ENCODE data around the gene RIT2.

DNA sequence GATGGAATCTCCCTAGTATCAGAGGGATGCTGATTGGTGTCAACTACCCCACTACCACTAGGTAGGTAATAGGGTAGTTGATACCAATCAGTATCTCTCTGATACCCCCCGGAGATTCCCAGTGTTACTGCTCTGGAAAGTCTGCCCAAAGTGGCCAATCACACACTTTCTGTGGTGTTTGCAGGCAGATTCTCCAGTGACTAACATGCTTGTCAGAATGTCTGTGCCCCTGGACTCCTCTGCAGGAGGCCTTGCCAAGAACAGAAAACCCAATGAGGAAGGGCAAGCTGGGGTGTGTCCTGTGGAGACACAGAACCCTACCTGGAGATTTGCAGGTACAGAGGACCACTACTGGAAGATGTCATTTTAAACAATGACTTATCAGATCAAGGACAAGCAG is 135.1 kb downstream of the RIT2 start:
- TF ChIP-seq, protein P1, sequence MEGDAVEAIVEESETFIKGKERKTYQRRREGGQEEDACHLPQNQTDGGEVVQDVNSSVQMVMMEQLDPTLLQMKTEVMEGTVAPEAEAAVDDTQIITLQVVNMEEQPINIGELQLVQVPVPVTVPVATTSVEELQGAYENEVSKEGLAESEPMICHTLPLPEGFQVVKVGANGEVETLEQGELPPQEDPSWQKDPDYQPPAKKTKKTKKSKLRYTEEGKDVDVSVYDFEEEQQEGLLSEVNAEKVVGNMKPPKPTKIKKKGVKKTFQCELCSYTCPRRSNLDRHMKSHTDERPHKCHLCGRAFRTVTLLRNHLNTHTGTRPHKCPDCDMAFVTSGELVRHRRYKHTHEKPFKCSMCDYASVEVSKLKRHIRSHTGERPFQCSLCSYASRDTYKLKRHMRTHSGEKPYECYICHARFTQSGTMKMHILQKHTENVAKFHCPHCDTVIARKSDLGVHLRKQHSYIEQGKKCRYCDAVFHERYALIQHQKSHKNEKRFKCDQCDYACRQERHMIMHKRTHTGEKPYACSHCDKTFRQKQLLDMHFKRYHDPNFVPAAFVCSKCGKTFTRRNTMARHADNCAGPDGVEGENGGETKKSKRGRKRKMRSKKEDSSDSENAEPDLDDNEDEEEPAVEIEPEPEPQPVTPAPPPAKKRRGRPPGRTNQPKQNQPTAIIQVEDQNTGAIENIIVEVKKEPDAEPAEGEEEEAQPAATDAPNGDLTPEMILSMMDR (IDR thresholded peaks at IDR 0.05), result no peak
- no peak for TF ChIP-seq EZH2 (IDR thresholded peaks at IDR 0.05)
